Measurements from ENCODE around the gene MCIDAS.

Gene MCIDAS

GRCh38 chr5:55226934-55227663, at the start of gene MCIDAS:
TSS of gene MCIDAS (minus strand) at chr5:55227315. CDS start at chr5:55227138, 177 bp downstream.
- DNase-seq (ENCODE audit: low read depth), result no peak

- no peak for DNase-seq (ENCODE audit: low read depth)
Observed at GRCh38 chr5:55276771-55277170, 49.7 kb upstream of the MCIDAS start.

- no peak for DNase-seq (ENCODE audit: low read depth)
Observed at GRCh38 chr5:55258339-55258738, 31.2 kb upstream of the MCIDAS start.

GRCh38 chr5:55254802-55255201, 27.7 kb upstream of the MCIDAS start:
- DNase-seq (ENCODE audit: low read depth), result no peak

GRCh38 chr5:55250064-55250463, 22.9 kb upstream of the MCIDAS start:
- no peak for DNase-seq (ENCODE audit: low read depth)

GRCh38 chr5:55241746-55242145, 14.6 kb upstream of the MCIDAS start:
- DNase-seq (ENCODE audit: low read depth), result no peak

GRCh38 chr5:55236800-55237199, 9.7 kb upstream of the MCIDAS start:
- no peak for DNase-seq (ENCODE audit: low read depth)

GRCh38 chr5:55234121-55234700, 7.1 kb upstream of the MCIDAS start:
- DNase-seq (ENCODE audit: low read depth), result no peak

- DNase-seq (ENCODE audit: low read depth), result no peak
Observed at GRCh38 chr5:55232985-55233928, 6.1 kb upstream of the MCIDAS start, which contains the start of gene CCNO. TSS of gene CCNO (minus strand) at chr5:55233608. CDS start at chr5:55233523, 85 bp downstream.

- no peak for DNase-seq (ENCODE audit: low read depth)
Observed at GRCh38 chr5:55232271-55232984, 5.3 kb upstream of the MCIDAS start.

- DNase-seq (ENCODE audit: low read depth), result no peak
Observed at GRCh38 chr5:55231919-55232270, 4.8 kb upstream of the MCIDAS start.

- DNase-seq (ENCODE audit: low read depth), result no peak
Observed at GRCh38 chr5:55231029-55231918, 4.2 kb upstream of the MCIDAS start.

- DNase-seq (ENCODE audit: low read depth), result no peak
Observed at GRCh38 chr5:55230086-55230629, 3.0 kb upstream of the MCIDAS start.

GRCh38 chr5:55227664-55228430, 732 bp upstream of the MCIDAS start:
- DNase-seq (ENCODE audit: low read depth), result no peak

GRCh38 chr5:55226027-55226933, 835 bp downstream of the MCIDAS start:
- peak; percentile 21 for DNase-seq (ENCODE audit: low read depth)

GRCh38 chr5:55225346-55225745, 1.8 kb downstream of the MCIDAS start:
- DNase-seq (ENCODE audit: low read depth), result no peak

GRCh38 chr5:55223812-55224240, 3.3 kb downstream of the MCIDAS start:
- DNase-seq (ENCODE audit: low read depth), result no peak

- no peak for DNase-seq (ENCODE audit: low read depth)
Observed at GRCh38 chr5:55222985-55223811, 3.9 kb downstream of the MCIDAS start.

Data from fibroblast of the conjunctiva (primary cell).